Mucosa of gallbladder (tissue), 1 donor: ENCODE measurements around the gene PEX6. TPM values are rescaled to one million over a fixed set of nuclear protein-coding genes. Genes with fewer than 3 reads are reported as not detected.

Source experiments
- DNase-seq: peaks from one replicate; pipeline ENCODE4 v3.0.0-alpha.2; 2020; ENCODE audit warnings: low spot score
- total RNA-seq: library from RNA; stranded (reverse); gene quantifications from one replicate; pipeline ENCODE4 v1.2.1, GENCODE V29; 2021
- donor health status: DM: no; HTN: no; CAD: no.

The PEX6 gene
- total RNA-seq, 1 donor from 2014 or later, result 53.0 TPM

- DNase-seq, result no peak
Measured at GRCh38 chr6:42936398-42936797, 42.6 kb downstream of the PEX6 start.

GRCh38 chr6:42935322-42935721 is 43.7 kb downstream of the PEX6 start:
- DNase-seq, result no peak

- no peak for DNase-seq
Measured at GRCh38 chr6:42933205-42933604, 45.8 kb downstream of the PEX6 start.

- no peak for DNase-seq
Measured at GRCh38 chr6:42932412-42932811, 46.6 kb downstream of the PEX6 start.

- peak; percentile 30 for DNase-seq
Measured at GRCh38 chr6:42929821-42930360, 49.1 kb downstream of the PEX6 start.

GRCh38 chr6:42928986-42929820 is 49.8 kb downstream of the PEX6 start, which contains the start of gene CNPY3:
CNPY3 (plus strand) TSS chr6:42929480; CDS start chr6:42929571, 91 bp downstream.
- DNase-seq, result peak; percentile 94

- no peak for DNase-seq
Measured at GRCh38 chr6:42925248-42925857, 53.6 kb downstream of the PEX6 start.

- no peak for DNase-seq
Measured at GRCh38 chr6:42923666-42924065, 55.3 kb downstream of the PEX6 start.

- DNase-seq, result no peak
Measured at GRCh38 chr6:42921801-42922200, 57.2 kb downstream of the PEX6 start.

GRCh38 chr6:42916288-42916687 is 62.7 kb downstream of the PEX6 start:
- no peak for DNase-seq

- DNase-seq, result no peak
Measured at GRCh38 chr6:42915732-42916131, 63.2 kb downstream of the PEX6 start, which contains the start of gene PTCRA. PTCRA (plus strand) TSS chr6:42916053; CDS start chr6:42916070, 17 bp downstream.

- DNase-seq, result no peak
Measured at GRCh38 chr6:42914546-42914945, 64.4 kb downstream of the PEX6 start.

Other genes starting within 250 kb of the PEX6 start
- 19.7 TPM for gene TBCC, start 233.1 kb downstream of the PEX6 start, total RNA-seq
- gene BICRAL, start 197.1 kb downstream of the PEX6 start, total RNA-seq, result 18.1 TPM
- gene RPL7L1, start 99.6 kb downstream of the PEX6 start, total RNA-seq, result 61.1 TPM
- 0.37 TPM for gene PTCRA, start 63.1 kb downstream of the PEX6 start, total RNA-seq
- gene CNPY3, start 49.7 kb downstream of the PEX6 start, total RNA-seq, result 88.9 TPM
- 0.52 TPM for gene GNMT, start 18.4 kb downstream of the PEX6 start, total RNA-seq
- gene PPP2R5D, start 5.4 kb upstream of the PEX6 start, total RNA-seq, result 34.9 TPM
- gene MEA1, start 34.8 kb upstream of the PEX6 start, total RNA-seq, result 66.3 TPM
- gene KLHDC3, start 35.1 kb upstream of the PEX6 start, total RNA-seq, result 93.8 TPM
- gene RRP36, start 42.4 kb upstream of the PEX6 start, total RNA-seq, result 40.6 TPM
- 29.5 TPM for gene CUL7, start 74.7 kb upstream of the PEX6 start, total RNA-seq
- gene MRPL2, start 80.3 kb upstream of the PEX6 start, total RNA-seq, result 49.1 TPM
- gene KLC4, start 80.5 kb upstream of the PEX6 start, total RNA-seq, result 71.6 TPM
- 30.0 TPM for gene PTK7, start 97.1 kb upstream of the PEX6 start, total RNA-seq
- 50.5 TPM for gene SRF, start 192.1 kb upstream of the PEX6 start, total RNA-seq
- 50.0 TPM for gene CUL9, start 203.0 kb upstream of the PEX6 start, total RNA-seq